ENCODE measurements around the gene SCGB2A2.

- TF ChIP-seq, protein P1, sequence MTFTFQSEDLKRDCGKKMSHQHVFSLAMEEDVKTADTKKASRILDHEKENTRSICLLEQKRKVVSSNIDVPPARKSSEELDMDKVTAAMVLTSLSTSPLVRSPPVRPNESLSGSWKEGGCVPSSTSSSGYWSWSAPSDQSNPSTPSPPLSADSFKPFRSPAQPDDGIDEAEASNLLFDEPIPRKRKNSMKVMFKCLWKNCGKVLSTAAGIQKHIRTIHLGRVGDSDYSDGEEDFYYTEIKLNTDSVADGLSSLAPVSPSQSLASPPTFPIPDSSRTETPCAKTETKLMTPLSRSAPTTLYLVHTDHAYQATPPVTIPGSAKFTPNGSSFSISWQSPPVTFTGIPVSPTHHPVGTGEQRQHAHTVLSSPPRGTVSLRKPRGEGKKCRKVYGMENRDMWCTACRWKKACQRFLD (tag by site-specific recombination; IDR thresholded peaks at IDR 0.05), result no peak
- TF ChIP-seq ZFP37 (tag by site-specific recombination; IDR thresholded peaks at IDR 0.05), result no peak
- no peak for TF ChIP-seq ZNF354C (tag by site-specific recombination; IDR thresholded peaks at IDR 0.05; ENCODE audit: borderline replicate concordance, low read depth)
- TF ChIP-seq ZNF664 (tag by site-specific recombination; IDR thresholded peaks at IDR 0.05), result no peak
- no peak for TF ChIP-seq PBX3 (CRISPR knock-in tag; IDR thresholded peaks at IDR 0.05)
- no peak for TF ChIP-seq KLF16 (tag by site-specific recombination; IDR thresholded peaks at IDR 0.05)
- no peak for TF ChIP-seq SALL2 (tag by site-specific recombination; IDR thresholded peaks at IDR 0.05; ENCODE audit: borderline replicate concordance)
- TF ChIP-seq ZNF654 (tag by site-specific recombination; IDR thresholded peaks at IDR 0.05; ENCODE audit: low read depth), result no peak
- TF ChIP-seq CTCF (tag by site-specific recombination; IDR thresholded peaks at IDR 0.05), result no peak
- TF ChIP-seq ZNF391 (tag by site-specific recombination; IDR thresholded peaks at IDR 0.05; ENCODE audit: borderline replicate concordance, low read depth), result no peak
- no peak for TF ChIP-seq ZNF138 (tag by site-specific recombination; IDR thresholded peaks at IDR 0.05; ENCODE audit: borderline replicate concordance)
- no peak for TF ChIP-seq ZNF133 (tag by site-specific recombination; IDR thresholded peaks at IDR 0.05)
- TF ChIP-seq PRDM10 (tag by site-specific recombination; IDR thresholded peaks at IDR 0.05), result no peak
- TF ChIP-seq ZNF660 (tag by site-specific recombination; IDR thresholded peaks at IDR 0.05), result no peak
Measured at GRCh38 chr11:62266558-62266957, 3.4 kb upstream of the SCGB2A2 start.
